Stimulated activated naive CD8-positive, alpha-beta T cell treated with anti-CD3 and anti-CD28 coated beads, Interleukin-15, Interleukin-2, amounts not matched to agents 100 ng/mL and 50 ng/mL, for 24 hours (primary cell): ENCODE measurements around the gene CADM3.

ENCODE experiments used
- H3K27ac Mint-ChIP-seq: one replicate; pipeline ENCODE4 v1.8.0; 2021; ENCODE audit warnings: mild to moderate bottlenecking, mixed read lengths
- H3K27me3 Mint-ChIP-seq: one replicate; pipeline ENCODE4 v1.8.0; 2021; ENCODE audit warnings: mixed read lengths
- H3K36me3 Mint-ChIP-seq: one replicate; pipeline ENCODE4 v1.8.0; 2021; ENCODE audit warnings: low read depth, mixed read lengths
- H3K4me1 Mint-ChIP-seq: one replicate; pipeline ENCODE4 v1.8.0; 2021; ENCODE audit warnings: low read depth, mixed read lengths
- H3K4me3 Mint-ChIP-seq: one replicate; pipeline ENCODE4 v1.8.0; 2021; ENCODE audit warnings: mild to moderate bottlenecking, mixed read lengths
- H3K9me3 Mint-ChIP-seq: one replicate; pipeline ENCODE4 v1.8.0; 2021; ENCODE audit warnings: mixed read lengths

The CADM3 gene

DNA sequence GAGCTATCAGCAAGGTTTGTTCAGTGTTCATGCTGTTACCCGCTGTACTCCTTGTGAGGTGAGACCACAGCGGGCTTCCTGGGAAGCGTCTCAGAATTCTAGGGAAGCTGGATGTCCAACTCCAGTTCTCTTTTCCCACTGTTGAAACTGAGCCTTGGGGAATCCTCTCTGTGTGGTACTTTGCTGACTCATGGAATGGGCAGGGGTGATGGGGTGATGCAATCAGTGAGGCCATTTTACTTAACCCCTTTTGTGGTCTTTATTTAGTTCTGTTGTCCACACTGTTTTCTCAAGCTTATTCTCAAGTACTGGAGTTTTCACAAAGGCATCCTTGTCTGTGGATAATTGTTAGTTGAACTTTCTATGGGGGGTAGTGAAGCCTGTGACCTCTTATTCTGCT, 75.9 kb downstream of the CADM3 start:
- peaks cover 44% of the 10 kb centered on the region for H3K27me3 Mint-ChIP-seq
- H3K9me3 Mint-ChIP-seq: peaks cover 1% of the 10 kb centered on the region
- no peak overlapping the region for H3K4me3 Mint-ChIP-seq
- H3K27ac Mint-ChIP-seq: no peak overlapping the region
- no peaks in the 10 kb centered on the region for H3K4me1 Mint-ChIP-seq
- H3K36me3 Mint-ChIP-seq: no peaks in the 10 kb centered on the region

- Mint-ChIP-seq H3K27me3 (peaks cover 45% of the 10 kb centered on the region), H3K27ac (no peak overlapping the region), H3K36me3 (no peaks in the 10 kb centered on the region), H3K9me3 (no peaks in the 10 kb centered on the region), H3K4me1 (no peaks in the 10 kb centered on the region), H3K4me3 (no peak overlapping the region)
These were observed 76.9 kb downstream of the CADM3 start for GRCh38 chr1:159248311-159248710.

GRCh38 chr1:159250638-159251216, 79.3 kb downstream of the CADM3 start:
- H3K27me3 Mint-ChIP-seq: peaks cover 34% of the 10 kb centered on the region
- H3K4me3 Mint-ChIP-seq: no peak overlapping the region
- no peaks in the 10 kb centered on the region for H3K36me3 Mint-ChIP-seq
- no peak overlapping the region for H3K27ac Mint-ChIP-seq
- peaks cover 2% of the 10 kb centered on the region for H3K9me3 Mint-ChIP-seq
- no peaks in the 10 kb centered on the region for H3K4me1 Mint-ChIP-seq
